Ishikawa (cell line): ENCODE results near the gene NPAS3.

Experiments used
- CEBPB ChIP-seq: IDR thresholded peaks from 2 replicates; pipeline ENCODE4 v1.6.1; 2012
- CREB1 ChIP-seq: IDR thresholded peaks from 2 replicates; pipeline ENCODE4 v1.6.1; 2012; ENCODE audit warnings: low read depth
- EGR1 ChIP-seq: IDR thresholded peaks from 2 replicates; pipeline ENCODE4 v1.6.1; 2012
- EP300 ChIP-seq: IDR thresholded peaks from 2 replicates; pipeline ENCODE4 v1.6.1; 2012; ENCODE audit warnings: borderline replicate concordance
- FOXM1 ChIP-seq: IDR thresholded peaks from 2 replicates; pipeline ENCODE4 v1.6.1; 2012; ENCODE audit warnings: low read depth, borderline replicate concordance
- MAX ChIP-seq: IDR thresholded peaks from 2 replicates; pipeline ENCODE4 v1.6.1; 2012
- NFIC ChIP-seq: IDR thresholded peaks from 2 replicates; pipeline ENCODE4 v1.6.1; 2012
- RAD21 ChIP-seq: IDR thresholded peaks from 2 replicates; pipeline ENCODE4 v1.6.1; 2012; ENCODE audit warnings: low read depth
- REST ChIP-seq: IDR thresholded peaks from 2 replicates; pipeline ENCODE4 v1.6.1; 2012; ENCODE audit warnings: low read depth, mild to moderate bottlenecking
- TAF1 ChIP-seq: IDR thresholded peaks from 2 replicates; pipeline ENCODE4 v1.6.1; 2012; ENCODE audit warnings: low read depth, mild to moderate bottlenecking
- TCF12 ChIP-seq: IDR thresholded peaks from 2 replicates; pipeline ENCODE4 v1.6.1; 2012; ENCODE audit warnings: low read depth
- TEAD4 ChIP-seq: IDR thresholded peaks from 2 replicates; pipeline ENCODE4 v1.6.1; 2012
- USF1 ChIP-seq: IDR thresholded peaks from 2 replicates; pipeline ENCODE4 v1.6.1; 2012
- YY1 ChIP-seq: IDR thresholded peaks from 2 replicates; pipeline ENCODE4 v1.6.1; 2012; ENCODE audit warnings: low read depth
- ZBTB7A ChIP-seq: IDR thresholded peaks from 2 replicates; pipeline ENCODE4 v1.6.1; 2012; ENCODE audit warnings: low read depth

The NPAS3 gene

GRCh38 chr14:33257796-33258195 is 319.1 kb downstream of the NPAS3 start:
- TF ChIP-seq RAD21: no peak
- no peak for TF ChIP-seq YY1
- no peak for TF ChIP-seq USF1
- TF ChIP-seq TCF12: no peak
- TF ChIP-seq ZBTB7A: no peak
- no peak for TF ChIP-seq MAX
- no peak for TF ChIP-seq TAF1
- no peak for TF ChIP-seq NFIC
- no peak for TF ChIP-seq EP300
- no peak for TF ChIP-seq CEBPB
- no peak for TF ChIP-seq TEAD4
- no peak for TF ChIP-seq EGR1
- TF ChIP-seq CREB1: no peak
- TF ChIP-seq REST: no peak
- no peak for TF ChIP-seq FOXM1

GRCh38 chr14:33259764-33260163 is 321.1 kb downstream of the NPAS3 start:
- TF ChIP-seq EGR1 (no peak), CEBPB (no peak), TCF12 (no peak), CREB1 (no peak), FOXM1 (no peak), TEAD4 (no peak), EP300 (no peak), RAD21 (no peak), ZBTB7A (no peak), YY1 (no peak), USF1 (no peak), NFIC (no peak), TAF1 (no peak), MAX (no peak), REST (no peak)

- TF ChIP-seq REST: no peak
- TF ChIP-seq CEBPB: no peak
- no peak for TF ChIP-seq FOXM1
- TF ChIP-seq USF1: no peak
- no peak for TF ChIP-seq NFIC
- TF ChIP-seq ZBTB7A: no peak
- no peak for TF ChIP-seq RAD21
- no peak for TF ChIP-seq MAX
- TF ChIP-seq YY1: no peak
- no peak for TF ChIP-seq TEAD4
- TF ChIP-seq TCF12: no peak
These were observed 332.5 kb downstream of the NPAS3 start for GRCh38 chr14:33271216-33271615.

GRCh38 chr14:33271891-33272290 is 333.2 kb downstream of the NPAS3 start:
- no peak for TF ChIP-seq CEBPB
- no peak for TF ChIP-seq TEAD4
- no peak for TF ChIP-seq YY1
- no peak for TF ChIP-seq REST
- no peak for TF ChIP-seq ZBTB7A
- no peak for TF ChIP-seq RAD21
- TF ChIP-seq MAX: no peak
- no peak for TF ChIP-seq NFIC
- no peak for TF ChIP-seq CREB1
- TF ChIP-seq EP300: no peak
- no peak for TF ChIP-seq EGR1
